GM18526 (cell line): ENCODE results near the gene FAM219A.

Experiments used
- POLR2A ChIP-seq: IDR thresholded peaks from 3 replicates; pipeline ENCODE4 v1.6.1; 2011; ENCODE audit not compliant: insufficient read length; ENCODE audit errors: extremely low read depth

The FAM219A gene

GRCh38 chr9:34458959-34459340 is 580 bp upstream of the FAM219A start:
- TF ChIP-seq POLR2A: no peak

- TF ChIP-seq POLR2A: no peak
Observed at GRCh38 chr9:34457266-34458012, 931 bp downstream of the FAM219A start.

- TF ChIP-seq POLR2A: no peak
Observed at GRCh38 chr9:34456746-34457145, 1.6 kb downstream of the FAM219A start.

GRCh38 chr9:34456151-34456550 is 2.2 kb downstream of the FAM219A start:
- no peak for TF ChIP-seq POLR2A

- no peak for TF ChIP-seq POLR2A
Observed at GRCh38 chr9:34454571-34455065, 3.8 kb downstream of the FAM219A start.

GRCh38 chr9:34452568-34452967 is 5.8 kb downstream of the FAM219A start:
- TF ChIP-seq POLR2A: no peak

GRCh38 chr9:34451545-34451944 is 6.8 kb downstream of the FAM219A start:
- TF ChIP-seq POLR2A: no peak

GRCh38 chr9:34451135-34451534 is 7.2 kb downstream of the FAM219A start:
- TF ChIP-seq POLR2A: no peak

- TF ChIP-seq POLR2A: no peak
Observed at GRCh38 chr9:34450644-34451043, 7.7 kb downstream of the FAM219A start.

- no peak for TF ChIP-seq POLR2A
Observed at GRCh38 chr9:34446951-34447350, 11.4 kb downstream of the FAM219A start.

GRCh38 chr9:34446468-34446891 is 11.9 kb downstream of the FAM219A start:
- no peak for TF ChIP-seq POLR2A

- TF ChIP-seq POLR2A: no peak
Observed at GRCh38 chr9:34443976-34444375, 14.4 kb downstream of the FAM219A start.

- TF ChIP-seq POLR2A: no peak
Observed at GRCh38 chr9:34443533-34443932, 14.8 kb downstream of the FAM219A start.

GRCh38 chr9:34442770-34443169 is 15.6 kb downstream of the FAM219A start:
- no peak for TF ChIP-seq POLR2A

- TF ChIP-seq POLR2A: no peak
Observed at GRCh38 chr9:34440017-34440416, 18.4 kb downstream of the FAM219A start.

- no peak for TF ChIP-seq POLR2A
Observed at GRCh38 chr9:34437006-34437925, 21.1 kb downstream of the FAM219A start.

GRCh38 chr9:34431667-34432066 is 26.7 kb downstream of the FAM219A start:
- TF ChIP-seq POLR2A: no peak
